GM23248 (cell line): Measurements from ENCODE around the gene GDPD5.
"Not testable (repeated sequence)": the region's sequence is repeated elsewhere in the genome, so short reads cannot be mapped to it uniquely, and the experiment has no call there.

Source experiments
- EZH2 ChIP-seq: fragments of 200-600 bp; sonication (generic); IDR thresholded peaks from 2 replicates; pipeline ENCODE4 v1.6.1; 2018; ENCODE audit warnings: antibody characterized with exemption, mild to moderate bottlenecking; ENCODE audit not compliant: insufficient read depth, poor library complexity, severe bottlenecking
- EZH2phosphoT487 ChIP-seq: fragments of 200-600 bp; sonication (generic); IDR thresholded peaks from 2 replicates; pipeline ENCODE4 v1.6.1; 2018; ENCODE audit warnings: antibody characterized with exemption, moderate library complexity, mild to moderate bottlenecking, low read depth; ENCODE audit not compliant: insufficient read depth

DNA sequence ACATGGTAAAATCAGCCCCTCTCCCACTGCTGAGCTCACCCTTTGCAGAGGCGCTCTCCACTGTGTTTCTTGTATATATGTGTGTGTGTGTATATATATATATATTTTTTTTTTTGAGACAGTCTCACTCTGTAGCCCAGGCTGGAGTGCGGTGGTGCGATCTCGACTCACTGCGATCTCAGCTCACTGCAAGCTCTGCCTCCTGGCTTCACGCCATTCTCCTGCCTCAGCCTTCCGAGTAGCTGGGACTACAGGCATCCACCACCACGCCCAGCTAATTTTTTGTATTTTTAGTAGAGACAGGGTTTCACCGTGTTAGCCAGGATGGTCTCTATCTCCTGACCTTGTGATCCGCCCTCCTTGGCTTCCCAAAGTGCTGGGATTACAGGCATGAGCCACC lies 112.6 kb downstream of the GDPD5 start:
- TF ChIP-seq EZH2, EZH2phosphoT487: not testable (repeated sequence)
